Glomerular endothelial cell (primary cell): ENCODE data around the gene SLC35B2. TPM values are rescaled to one million over a fixed set of nuclear protein-coding genes. Genes with fewer than 3 reads are reported as not detected.

Source experiments
- total RNA-seq: library from RNA; depleted of rRNA; stranded (reverse); fragments of >200 nt; gene quantifications from 2 replicates; pipeline ENCODE4 v1.2.3, GENCODE V29; 2015

The SLC35B2 gene
- total RNA-seq, 1 donor from 2014 or later, result 56.6 TPM

Other genes with a start within 250 kb of the SLC35B2 start
- 66.2 and 78.2 TPM in 2 replicates for gene MRPL14, start 130.1 kb downstream of the SLC35B2 start, total RNA-seq
- 70.1 and 80.8 TPM in 2 replicates for gene TMEM63B, start 130.0 kb downstream of the SLC35B2 start, total RNA-seq
- 3.2 and 4.1 TPM in 2 replicates for gene CAPN11, start 98.7 kb downstream of the SLC35B2 start, total RNA-seq
- 2.2 TPM in 1 of 2 replicates, not detected in the other for gene MYMX, start 40.6 kb downstream of the SLC35B2 start, total RNA-seq
- 185 and 208 TPM in 2 replicates for gene SLC29A1, start 33.9 kb downstream of the SLC35B2 start, total RNA-seq
- gene HSP90AB1, start 10.4 kb downstream of the SLC35B2 start, total RNA-seq, result 1,001 and 1,125 TPM in 2 replicates
- gene NFKBIE, start 8.0 kb upstream of the SLC35B2 start, total RNA-seq, result 30.5 and 56.9 TPM in 2 replicates
- not detected in 2 replicates for gene TMEM151B, start 12.9 kb upstream of the SLC35B2 start, total RNA-seq
- 12.4 and 12.6 TPM in 2 replicates for gene AARS2, start 55.8 kb upstream of the SLC35B2 start, total RNA-seq
- not detected in 2 replicates for gene SPATS1, start 85.1 kb upstream of the SLC35B2 start, total RNA-seq
- gene CDC5L, start 130.2 kb upstream of the SLC35B2 start, total RNA-seq, result 15.5 and 18.7 TPM in 2 replicates